Uterus (tissue), 2 donors: Measurements from ENCODE around the gene SERPINA9.

ENCODE experiments used
- POLR2A ChIP-seq, 2 donors: fragments of 450-650 bp; IDR thresholded peaks; one replicate each; pipeline ENCODE4 v1.6.1; 2016; ENCODE audit warnings: antibody characterized with exemption in 2 of 2, mild to moderate bottlenecking in 1 of 2, moderate library complexity in 1 of 2
- TF ChIP-seq, protein P1 (sequence below), 4 experiments: fragments of 200-600 bp in 2 of 4; fragments of 450-650 bp in 2 of 4; sonication (generic) in 2 of 4; IDR thresholded peaks; one replicate each; pipeline ENCODE4 v1.5.1; 2016 to 2019; ENCODE audit warnings: antibody characterized with exemption in 4 of 4, mild to moderate bottlenecking in 2 of 4, moderate library complexity in 1 of 4

DNA sequence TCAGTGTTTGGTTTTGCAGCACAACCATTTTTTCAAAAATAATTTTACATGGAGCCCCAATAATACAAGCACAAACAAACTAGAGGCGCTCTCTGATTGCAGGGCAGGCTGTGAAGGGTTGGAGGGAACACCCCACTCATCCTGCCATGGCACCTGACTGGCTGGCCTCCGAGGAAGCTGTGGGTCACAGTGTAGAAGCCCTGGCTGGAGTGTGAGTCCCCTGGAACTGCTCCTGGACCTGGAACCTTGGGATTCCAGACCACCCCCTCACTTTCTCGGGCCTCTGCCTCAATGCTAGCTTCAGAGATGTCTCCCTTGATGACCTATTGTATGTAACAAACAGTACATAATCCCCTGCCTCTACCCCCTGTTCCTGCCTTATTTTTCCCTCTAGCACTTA is 48.1 kb upstream of the SERPINA9 start:
- TF ChIP-seq, protein P1, sequence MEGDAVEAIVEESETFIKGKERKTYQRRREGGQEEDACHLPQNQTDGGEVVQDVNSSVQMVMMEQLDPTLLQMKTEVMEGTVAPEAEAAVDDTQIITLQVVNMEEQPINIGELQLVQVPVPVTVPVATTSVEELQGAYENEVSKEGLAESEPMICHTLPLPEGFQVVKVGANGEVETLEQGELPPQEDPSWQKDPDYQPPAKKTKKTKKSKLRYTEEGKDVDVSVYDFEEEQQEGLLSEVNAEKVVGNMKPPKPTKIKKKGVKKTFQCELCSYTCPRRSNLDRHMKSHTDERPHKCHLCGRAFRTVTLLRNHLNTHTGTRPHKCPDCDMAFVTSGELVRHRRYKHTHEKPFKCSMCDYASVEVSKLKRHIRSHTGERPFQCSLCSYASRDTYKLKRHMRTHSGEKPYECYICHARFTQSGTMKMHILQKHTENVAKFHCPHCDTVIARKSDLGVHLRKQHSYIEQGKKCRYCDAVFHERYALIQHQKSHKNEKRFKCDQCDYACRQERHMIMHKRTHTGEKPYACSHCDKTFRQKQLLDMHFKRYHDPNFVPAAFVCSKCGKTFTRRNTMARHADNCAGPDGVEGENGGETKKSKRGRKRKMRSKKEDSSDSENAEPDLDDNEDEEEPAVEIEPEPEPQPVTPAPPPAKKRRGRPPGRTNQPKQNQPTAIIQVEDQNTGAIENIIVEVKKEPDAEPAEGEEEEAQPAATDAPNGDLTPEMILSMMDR (IDR thresholded peaks at IDR 0.05) = no peak
- no peak for TF ChIP-seq POLR2A (IDR thresholded peaks at IDR 0.05)
